Natural killer cell (primary cell): ENCODE measurements around the gene WNT7A. TPM values are rescaled to one million over a fixed set of nuclear protein-coding genes. Genes with fewer than 3 reads are reported as not detected.

Experiments used
- ATAC-seq, 3 donors: fragments of 150-1000 bp in 2 of 3; fragments of 200-7000 bp in 1 of 3; cut with Tn5 transposase; 1 replicate in 1 of 3; 2 replicates in 2 of 3; pipeline ENCODE4 v1.10.0; 2021; ENCODE audit warnings: mild to moderate bottlenecking in 2 of 3, moderate library complexity in 2 of 3
- DNase-seq, 2 donors: peaks; one replicate each; pipeline versions ENCODE4 v3.0.0 to v3.0.0-alpha.2; 2013 to 2021; ENCODE audit warnings: mixed read lengths in 1 of 2
- H3K27ac ChIP-seq: one replicate; pipeline ENCODE4 v1.5.1; 2013; ENCODE audit warnings: mild to moderate bottlenecking, low read length
- H3K27me3 ChIP-seq: one replicate; pipeline ENCODE4 v1.6.1; 2013; ENCODE audit warnings: low read length; ENCODE audit not compliant: control insufficient read depth, insufficient read depth
- H3K36me3 ChIP-seq: one replicate; pipeline ENCODE4 v1.6.1; 2013; ENCODE audit warnings: low read length; ENCODE audit not compliant: control insufficient read depth, insufficient read depth
- H3K4me1 ChIP-seq: one replicate; pipeline ENCODE4 v1.6.1; 2013; ENCODE audit warnings: low read length; ENCODE audit not compliant: control insufficient read depth, insufficient read depth
- H3K4me3 ChIP-seq: one replicate; pipeline ENCODE4 v1.5.1; 2013; ENCODE audit warnings: low read length
- H3K9me3 ChIP-seq: one replicate; pipeline ENCODE4 v1.6.1; 2013; ENCODE audit warnings: low read length; ENCODE audit not compliant: control insufficient read depth, insufficient read depth
- H3K27ac Mint-ChIP-seq, 2 donors: one replicate each; pipeline ENCODE4 v1.8.0; 2022; ENCODE audit warnings: mild to moderate bottlenecking in 2 of 2, mixed read lengths in 2 of 2, moderate library complexity in 1 of 2
- H3K27me3 Mint-ChIP-seq, 2 donors: one replicate each; pipeline ENCODE4 v1.8.0; 2022; ENCODE audit warnings: low read depth in 2 of 2, mixed read lengths in 2 of 2
- H3K36me3 Mint-ChIP-seq: one replicate; pipeline ENCODE4 v1.8.0; 2022; ENCODE audit warnings: mixed read lengths
- H3K4me1 Mint-ChIP-seq, 2 donors: one replicate each; pipeline ENCODE4 v1.8.0; 2022; ENCODE audit warnings: mixed read lengths in 2 of 2
- H3K4me3 Mint-ChIP-seq: one replicate; pipeline ENCODE4 v1.8.0; 2022; ENCODE audit warnings: mild to moderate bottlenecking, moderate library complexity, mixed read lengths
- H3K9me3 Mint-ChIP-seq, 2 donors: one replicate each; pipeline ENCODE4 v1.8.0; 2022; ENCODE audit warnings: mixed read lengths in 2 of 2
- CTCF ChIP-seq: fragments of 200-600 bp; IDR thresholded peaks from one replicate; pipeline ENCODE4 v1.8.0; 2022; ENCODE audit warnings: antibody characterized with exemption
- WGBS: methylation state at CpG from one replicate; pipeline ENCODE4 v1.1.7; 2013; ENCODE audit warnings: missing lambda C conversion rate; ENCODE audit not compliant: insufficient coverage; 5-methylcytosine and 5-hydroxymethylcytosine counted together
- intact Hi-C: fragments of 100-400 bp; cut with micrococcal nuclease; formaldehyde crosslinking; loops from one replicate; pipeline ENCODE4 v1.14.2; 2022
- total RNA-seq, 4 donors: library from RNA; stranded (reverse); fragments of 120-200 nt in 1 of 4; gene quantifications; one replicate each; pipeline versions ENCODE4 v1.2.3 to v1.2.4, GENCODE V29; 2013 to 2022

Gene WNT7A
- total RNA-seq, 3 donors from 2014 or later (not counting 1 experiment from before 2014, with no cell fraction given) = 0.18 to 0.45 TPM; not detected in 1

GRCh38 chr3:13842226-13842625, 37.6 kb downstream of the WNT7A start:
- Mint-ChIP-seq H3K9me3 (no peaks in the 10 kb centered on the region), H3K4me1 (no peaks in the 10 kb centered on the region), H3K4me3 (no peak overlapping the region), H3K36me3 (no peaks in the 10 kb centered on the region), H3K27me3 (no peaks in the 10 kb centered on the region), H3K27ac (no peak overlapping the region)
- DNase-seq (no peak), ATAC-seq (no peak)
- 74% methylated on average over 4 of the region's 4 CpGs for WGBS
- Histone ChIP-seq H3K4me1 (no peaks in the 10 kb centered on the region), H3K36me3 (no peaks in the 10 kb centered on the region), H3K4me3 (no peak overlapping the region), H3K27ac (no peak overlapping the region), H3K9me3 (no peaks in the 10 kb centered on the region), H3K27me3 (no peaks in the 10 kb centered on the region)
- TF ChIP-seq CTCF = no peak
- intact Hi-C loops = no loop called here

- H3K27me3 Mint-ChIP-seq = no peaks in the 10 kb centered on the region
- no peak for DNase-seq
- no peaks in the 10 kb centered on the region for H3K36me3 Mint-ChIP-seq
- intact Hi-C loops = no loop called here
- Histone ChIP-seq H3K36me3 (no peaks in the 10 kb centered on the region), H3K4me1 (no peaks in the 10 kb centered on the region), H3K4me3 (no peak overlapping the region), H3K27me3 (no peaks in the 10 kb centered on the region), H3K9me3 (no peaks in the 10 kb centered on the region), H3K27ac (no peak overlapping the region)
- H3K4me1 Mint-ChIP-seq = no peaks in the 10 kb centered on the region
- TF ChIP-seq CTCF = no peak
- H3K9me3 Mint-ChIP-seq = no peaks in the 10 kb centered on the region
- WGBS = 69% methylated on average over 4 of the region's 4 CpGs
- no peak for ATAC-seq
- H3K4me3 Mint-ChIP-seq = no peak overlapping the region
- H3K27ac Mint-ChIP-seq = no peak overlapping the region
Measured at GRCh38 chr3:13841826-13842225, 38.0 kb downstream of the WNT7A start.

GRCh38 chr3:13841141-13841540, 38.7 kb downstream of the WNT7A start:
- H3K36me3 ChIP-seq = no peaks in the 10 kb centered on the region
- no peak for DNase-seq
- Mint-ChIP-seq H3K4me1 (no peaks in the 10 kb centered on the region), H3K36me3 (no peaks in the 10 kb centered on the region), H3K27me3 (no peaks in the 10 kb centered on the region), H3K4me3 (no peak overlapping the region), H3K9me3 (no peaks in the 10 kb centered on the region), H3K27ac (no peak overlapping the region)
- H3K4me1 ChIP-seq = no peaks in the 10 kb centered on the region
- intact Hi-C loops = no loop called here
- ATAC-seq = no peak
- no peak overlapping the region for H3K4me3 ChIP-seq
- H3K27me3 ChIP-seq = no peaks in the 10 kb centered on the region
- no peak for TF ChIP-seq CTCF
- H3K27ac ChIP-seq = no peak overlapping the region
- WGBS = 84% methylated on average over 7 of the region's 8 CpGs
- no peaks in the 10 kb centered on the region for H3K9me3 ChIP-seq

- Mint-ChIP-seq H3K27me3 (peaks cover 0 to 2% of the 10 kb centered on the region in 2 donors), H3K27ac (no peak overlapping the region), H3K9me3 (no peaks in the 10 kb centered on the region), H3K4me3 (no peak overlapping the region), H3K36me3 (no peaks in the 10 kb centered on the region), H3K4me1 (no peaks in the 10 kb centered on the region)
- Histone ChIP-seq H3K4me1 (no peaks in the 10 kb centered on the region), H3K27me3 (no peaks in the 10 kb centered on the region), H3K36me3 (no peaks in the 10 kb centered on the region), H3K9me3 (no peaks in the 10 kb centered on the region), H3K4me3 (no peak overlapping the region), H3K27ac (no peak overlapping the region)
- WGBS = 88% methylated on average over 2 of the region's 2 CpGs
- no peak for TF ChIP-seq CTCF
- no peak for DNase-seq
- intact Hi-C loops = no loop called here
- no peak for ATAC-seq
Measured at GRCh38 chr3:13840456-13840855, 39.4 kb downstream of the WNT7A start.
